ENCODE data around the gene DNAH1.
"Not testable (repeated sequence)": the region's sequence is repeated elsewhere in the genome, so short reads cannot be mapped to it uniquely, and the experiment has no call there.

The DNAH1 gene

DNA sequence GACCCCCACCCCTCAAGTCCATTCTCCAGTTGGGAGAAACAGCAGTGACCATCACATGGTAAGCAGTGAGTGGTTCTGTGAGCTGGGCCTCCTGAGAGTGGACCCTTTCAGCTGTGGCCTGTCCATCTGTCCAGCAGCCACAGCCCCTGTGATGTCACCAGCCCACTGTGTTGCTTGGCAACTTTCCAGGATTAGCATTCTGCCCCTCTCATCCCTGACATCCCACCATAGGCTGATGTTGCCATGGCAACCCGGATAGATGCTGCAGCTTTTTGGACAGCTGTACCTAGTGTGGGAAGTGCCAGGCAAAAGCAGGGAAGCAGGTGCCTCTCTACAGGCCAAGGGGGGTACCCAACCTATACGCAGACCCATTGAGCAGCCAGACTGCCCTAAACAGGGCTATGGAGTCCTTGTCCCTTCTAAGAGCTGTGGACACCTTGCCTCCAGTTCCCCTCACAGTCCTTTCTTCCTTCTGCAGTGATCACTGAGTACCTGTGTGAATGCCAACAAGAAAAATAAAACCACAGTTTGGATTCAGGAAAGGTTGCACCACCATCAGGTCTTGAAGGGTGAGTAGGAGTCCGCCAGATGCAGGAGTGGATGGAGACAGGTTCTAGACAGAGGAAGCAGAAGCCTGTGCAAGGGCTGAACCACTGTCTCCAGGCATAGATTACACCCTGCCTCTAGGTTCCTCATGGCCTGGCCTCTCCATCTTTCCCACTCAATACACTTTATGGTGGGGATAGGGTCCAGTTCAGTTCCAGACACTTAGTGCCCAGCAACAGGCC lies at the start of gene DNAH1:
Gene DNAH1 (plus strand): TSS at position 343 of the 788 bp plus-strand sequence. CDS start 6,124 bp downstream, outside the sequence.
- no peak for DNase-seq

DNA sequence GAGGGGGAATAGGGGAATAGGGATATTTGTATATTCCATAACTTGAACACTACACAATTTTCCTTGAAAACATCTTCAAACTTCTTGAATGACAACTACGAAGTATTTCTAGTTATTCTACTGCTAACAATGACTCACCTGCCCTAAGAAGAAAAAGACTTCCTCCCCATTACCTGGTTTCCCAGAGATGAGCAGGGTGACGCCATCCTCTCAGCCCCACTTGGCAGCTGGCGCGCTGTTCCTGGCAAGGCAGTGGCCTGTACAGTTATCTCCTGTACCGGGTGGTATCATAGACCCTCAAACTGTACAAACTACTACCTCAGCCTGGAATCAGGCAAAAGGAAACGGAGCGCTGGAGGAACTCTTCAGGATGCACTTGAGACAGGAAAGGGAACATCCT lies 48.1 kb upstream of the DNAH1 start:
- DNase-seq = no peak

DNA sequence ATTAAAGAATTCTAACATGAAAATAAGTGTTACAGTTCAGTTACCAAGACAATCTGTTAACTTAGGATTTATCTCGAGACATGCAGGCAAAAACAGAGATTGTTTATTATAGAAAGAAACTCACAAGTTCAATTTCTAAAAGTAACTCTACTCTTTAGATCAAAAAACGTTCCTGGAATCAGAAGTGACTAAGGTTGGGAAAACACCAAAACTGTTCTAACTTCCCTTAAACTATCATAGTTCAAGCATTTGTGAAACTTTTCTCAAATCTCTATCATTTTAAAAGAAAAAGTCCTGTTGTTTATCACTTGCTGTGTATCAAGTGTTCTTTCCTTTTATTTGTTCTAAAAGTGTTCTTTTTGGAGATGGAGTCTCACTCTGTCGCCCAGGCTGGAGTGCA lies 46.3 kb upstream of the DNAH1 start:
- no peak for DNase-seq

GRCh38 chr3:52270252-52270754 lies 45.8 kb upstream of the DNAH1 start:
- no peak for DNase-seq

- not testable (repeated sequence) for DNase-seq
These were observed 43.9 kb upstream of the DNAH1 start for GRCh38 chr3:52272172-52272571.

- no peak for DNase-seq
These were observed 43.3 kb upstream of the DNAH1 start for GRCh38 chr3:52272831-52273230.

- not testable (repeated sequence) for DNase-seq
These were observed 41.3 kb upstream of the DNAH1 start for GRCh38 chr3:52274781-52275180.

DNA sequence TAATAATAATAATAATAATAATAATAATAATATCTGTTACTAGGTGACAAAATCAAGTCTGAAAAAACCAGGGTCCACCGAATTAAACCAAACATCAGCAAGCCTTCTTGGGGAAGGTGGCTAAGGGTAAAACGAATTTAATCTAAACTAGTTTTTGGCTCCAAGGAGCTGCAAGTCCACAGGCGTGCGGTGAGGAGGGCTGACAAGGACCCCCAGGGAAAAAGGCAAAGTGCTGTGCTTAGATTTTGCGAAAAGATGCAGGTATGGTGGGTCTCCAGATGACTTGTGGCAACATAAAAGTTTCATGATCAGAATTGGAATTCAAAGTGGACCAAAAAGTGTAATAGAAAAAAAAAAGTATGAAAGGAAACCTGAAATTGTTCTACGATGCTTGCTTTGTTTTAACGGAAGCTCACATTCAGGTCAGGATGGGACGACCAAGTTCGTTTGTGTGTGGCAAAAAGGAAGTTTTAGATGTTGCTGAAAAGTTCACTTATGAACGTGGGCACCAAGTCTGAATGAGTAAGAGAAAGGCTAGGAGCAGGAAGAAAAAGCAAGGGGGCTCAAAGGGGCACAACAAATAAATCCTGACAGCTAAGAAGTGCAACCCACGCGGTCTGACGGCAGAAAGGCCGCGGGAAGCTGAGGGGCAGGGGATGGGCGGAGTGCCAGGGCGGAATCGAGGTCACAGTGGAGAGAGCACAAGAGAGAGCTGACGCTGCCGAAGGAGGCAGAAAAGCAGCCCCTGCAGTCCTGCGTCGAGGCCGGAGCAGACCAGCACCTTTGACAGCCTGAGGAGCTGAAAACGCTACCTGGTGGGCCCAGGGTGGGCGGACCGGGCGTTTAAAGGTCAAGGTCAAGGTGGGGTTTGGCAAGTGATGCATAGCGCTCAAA lies 38.8 kb upstream of the DNAH1 start:
- peak; percentile 43 for DNase-seq

GRCh38 chr3:52277972-52278509 lies 38.1 kb upstream of the DNAH1 start:
- DNase-seq = no peak

- peak; percentile 84 for DNase-seq
These were observed 37.5 kb upstream of the DNAH1 start, which contains the start of gene WDR82 for GRCh38 chr3:52278510-52279069. WDR82 (minus strand) TSS chr3:52278649; CDS start chr3:52278361, 288 bp downstream.

DNA sequence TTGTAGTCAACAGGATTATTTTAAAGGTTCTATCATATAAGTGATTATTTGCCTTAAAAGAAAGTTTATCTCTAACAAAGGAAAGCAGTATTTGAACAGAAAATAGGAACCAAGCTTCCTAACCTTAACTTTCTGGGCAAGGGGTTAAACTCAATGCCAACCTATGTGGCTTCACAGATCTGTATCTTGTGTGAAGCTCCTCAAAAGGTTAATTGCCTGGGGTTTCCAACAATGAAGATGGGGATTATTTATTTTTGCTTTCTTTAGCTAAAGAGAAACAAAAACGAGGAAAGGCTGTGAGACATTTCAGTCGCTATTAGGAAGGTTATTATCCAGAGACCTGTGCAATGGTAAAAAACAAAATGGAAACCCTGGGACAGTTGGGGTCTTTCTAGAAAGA lies 36.5 kb upstream of the DNAH1 start:
- no peak for DNase-seq

DNA sequence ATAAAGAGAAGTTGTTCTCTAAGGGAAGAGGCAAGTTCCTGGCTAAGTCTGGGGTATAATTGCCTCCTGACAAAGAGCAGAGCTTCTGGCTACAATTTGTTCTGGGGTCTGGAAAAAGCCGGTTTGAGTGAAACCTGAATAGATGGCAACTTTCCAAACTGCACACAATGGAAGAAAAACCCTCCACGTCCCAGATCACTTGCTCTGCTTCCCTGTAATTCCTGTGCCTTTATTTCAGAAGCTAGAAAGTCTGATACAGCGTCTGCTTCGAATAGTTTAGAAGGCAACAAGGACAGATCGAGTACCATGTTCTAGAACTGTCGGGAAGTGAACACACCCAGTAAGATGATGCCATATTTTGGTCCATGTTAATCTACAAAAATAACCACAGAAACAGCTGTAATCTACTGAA lies 36.1 kb upstream of the DNAH1 start:
- peak; percentile 50 for DNase-seq

DNA sequence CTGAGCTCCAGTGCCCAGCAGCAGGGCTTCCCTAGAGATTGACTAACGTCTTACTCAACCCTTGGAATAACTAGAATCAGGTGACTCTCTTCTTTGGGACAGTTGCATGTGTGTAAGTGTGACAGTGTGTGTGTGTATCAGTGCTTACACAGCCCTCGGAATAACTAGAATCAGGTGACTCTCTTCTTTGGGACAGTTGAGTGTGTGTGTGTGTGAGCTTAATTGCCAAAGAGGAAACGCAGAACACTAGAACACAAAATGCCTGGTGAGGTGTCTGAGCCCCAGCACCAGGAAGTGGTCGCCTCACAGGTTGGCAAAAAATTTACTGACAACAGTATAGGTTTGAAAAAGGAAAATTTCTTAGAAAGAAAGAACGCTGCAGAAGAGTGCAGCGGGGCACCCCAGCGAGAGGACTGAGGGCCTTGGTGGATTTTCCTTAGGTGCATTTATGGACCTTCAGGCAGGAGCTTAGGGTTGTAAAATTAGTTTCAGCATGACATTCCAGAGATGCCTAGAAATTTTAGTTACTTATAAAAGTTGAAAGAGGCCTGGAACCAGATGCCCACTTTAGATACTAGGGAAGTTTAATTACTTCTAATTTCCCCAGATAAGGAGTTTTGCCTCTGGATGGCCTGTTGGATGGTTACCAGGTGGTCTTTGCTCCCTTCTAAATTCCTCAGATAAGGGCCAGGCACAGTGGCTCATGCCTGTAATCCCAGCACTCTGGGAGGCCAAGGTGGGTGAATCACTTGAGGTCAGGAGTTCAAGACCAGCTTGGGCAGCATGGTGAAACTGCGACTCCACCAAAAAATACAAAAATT lies 33.9 kb upstream of the DNAH1 start:
- DNase-seq = no peak

DNA sequence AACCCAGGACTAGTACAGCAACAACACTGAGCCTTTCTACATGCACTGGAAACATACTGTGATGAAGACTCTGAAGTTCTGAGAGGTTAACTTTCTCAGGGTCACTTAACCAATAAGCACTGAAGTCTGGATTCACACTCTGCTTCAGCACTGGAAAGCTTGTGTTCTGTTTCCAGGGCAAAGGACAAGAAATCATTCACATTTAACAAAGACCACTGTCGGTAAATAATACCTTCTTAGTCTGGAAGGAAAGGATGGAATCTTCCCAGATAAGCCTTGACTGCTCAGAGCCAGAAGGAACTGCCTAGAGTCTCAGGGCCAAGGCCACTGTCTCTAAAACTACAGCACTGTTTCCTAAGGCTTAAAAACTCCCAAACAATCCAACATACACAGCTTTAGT lies 32.8 kb upstream of the DNAH1 start:
- no peak for DNase-seq

DNA sequence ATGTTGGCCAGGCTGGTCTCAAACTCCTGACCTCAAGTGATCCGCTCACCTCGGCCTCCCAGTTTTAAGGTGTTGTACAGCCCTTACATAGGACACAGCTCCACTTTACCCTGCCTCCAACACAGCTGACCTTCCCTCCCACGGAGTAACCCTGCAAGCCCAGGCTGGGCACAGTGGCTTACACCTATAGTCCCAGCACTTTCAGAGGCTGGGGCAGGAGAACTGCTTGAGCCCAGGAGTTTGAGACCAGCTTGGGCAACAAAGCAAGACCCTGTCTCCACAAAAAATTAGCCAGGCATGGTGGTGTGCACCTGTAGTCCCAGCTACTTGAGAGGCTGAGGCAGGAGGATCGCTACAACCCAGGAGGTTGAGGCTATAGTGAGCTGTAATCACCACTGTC lies 32.1 kb upstream of the DNAH1 start:
- DNase-seq = not testable (repeated sequence)

GRCh38 chr3:52286777-52287110 lies 29.4 kb upstream of the DNAH1 start:
- DNase-seq = no peak

DNA sequence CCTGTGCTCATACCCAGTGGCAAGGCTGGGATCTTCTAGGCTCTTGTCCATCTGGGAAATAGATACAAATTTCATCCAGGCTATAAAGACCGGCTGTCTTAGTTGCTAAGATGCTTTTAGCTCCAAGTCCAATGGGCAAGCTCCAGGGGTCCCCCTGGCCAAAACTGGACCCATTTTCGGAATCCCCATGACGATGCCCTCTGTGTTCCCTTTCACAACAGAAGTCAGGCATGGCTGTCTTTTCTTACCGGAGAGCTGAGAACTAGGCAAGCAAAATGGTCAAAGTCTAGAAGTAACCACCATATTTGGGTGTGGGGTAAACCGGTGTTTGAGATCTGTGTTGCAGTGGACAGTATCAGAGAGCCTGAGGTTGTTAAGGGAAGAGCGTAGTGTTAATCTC lies 27.4 kb upstream of the DNAH1 start:
- DNase-seq = no peak

GRCh38 chr3:52289338-52289746 lies 26.8 kb upstream of the DNAH1 start:
- no peak for DNase-seq

DNA sequence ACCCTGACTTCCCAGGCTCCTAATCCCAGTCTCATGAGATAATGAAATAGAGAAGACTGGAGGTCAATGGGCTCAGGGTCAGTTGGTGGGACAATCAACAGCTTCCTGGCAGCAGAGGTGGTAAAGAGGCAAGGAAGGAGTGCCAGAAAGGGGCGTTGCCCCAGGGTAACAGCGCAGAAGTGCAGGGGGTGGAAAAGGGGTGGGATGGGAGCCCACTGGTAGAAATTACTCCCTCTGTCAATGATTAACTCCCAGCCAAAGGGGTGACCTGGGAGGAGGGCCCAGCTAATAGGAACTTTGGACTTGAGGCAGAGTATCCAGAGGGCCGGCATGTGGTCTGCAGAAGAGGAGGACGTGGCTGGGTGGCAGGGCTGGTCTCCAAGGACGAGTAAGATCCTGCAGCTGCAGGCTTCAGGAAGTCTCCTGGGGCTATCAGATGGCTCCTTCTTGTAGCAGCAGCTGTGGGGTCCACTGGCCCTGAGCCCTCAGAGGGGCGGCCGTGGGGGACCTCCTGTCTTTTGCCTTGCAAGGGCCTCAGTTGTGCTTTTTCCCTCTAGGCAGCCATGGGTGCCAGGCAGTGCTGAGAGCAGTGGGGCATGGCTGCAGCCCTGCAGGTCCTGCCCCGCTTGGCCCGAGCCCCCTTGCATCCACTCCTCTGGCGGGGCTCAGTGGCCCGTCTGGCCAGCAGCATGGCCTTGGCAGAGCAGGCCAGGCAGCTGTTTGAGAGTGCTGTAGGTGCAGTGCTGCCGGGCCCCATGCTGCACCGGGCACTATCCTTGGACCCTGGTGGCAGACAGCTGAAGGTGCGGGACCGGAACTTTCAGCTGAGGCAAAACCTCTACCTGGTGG lies 26.1 kb upstream of the DNAH1 start:
- DNase-seq = no peak

DNA sequence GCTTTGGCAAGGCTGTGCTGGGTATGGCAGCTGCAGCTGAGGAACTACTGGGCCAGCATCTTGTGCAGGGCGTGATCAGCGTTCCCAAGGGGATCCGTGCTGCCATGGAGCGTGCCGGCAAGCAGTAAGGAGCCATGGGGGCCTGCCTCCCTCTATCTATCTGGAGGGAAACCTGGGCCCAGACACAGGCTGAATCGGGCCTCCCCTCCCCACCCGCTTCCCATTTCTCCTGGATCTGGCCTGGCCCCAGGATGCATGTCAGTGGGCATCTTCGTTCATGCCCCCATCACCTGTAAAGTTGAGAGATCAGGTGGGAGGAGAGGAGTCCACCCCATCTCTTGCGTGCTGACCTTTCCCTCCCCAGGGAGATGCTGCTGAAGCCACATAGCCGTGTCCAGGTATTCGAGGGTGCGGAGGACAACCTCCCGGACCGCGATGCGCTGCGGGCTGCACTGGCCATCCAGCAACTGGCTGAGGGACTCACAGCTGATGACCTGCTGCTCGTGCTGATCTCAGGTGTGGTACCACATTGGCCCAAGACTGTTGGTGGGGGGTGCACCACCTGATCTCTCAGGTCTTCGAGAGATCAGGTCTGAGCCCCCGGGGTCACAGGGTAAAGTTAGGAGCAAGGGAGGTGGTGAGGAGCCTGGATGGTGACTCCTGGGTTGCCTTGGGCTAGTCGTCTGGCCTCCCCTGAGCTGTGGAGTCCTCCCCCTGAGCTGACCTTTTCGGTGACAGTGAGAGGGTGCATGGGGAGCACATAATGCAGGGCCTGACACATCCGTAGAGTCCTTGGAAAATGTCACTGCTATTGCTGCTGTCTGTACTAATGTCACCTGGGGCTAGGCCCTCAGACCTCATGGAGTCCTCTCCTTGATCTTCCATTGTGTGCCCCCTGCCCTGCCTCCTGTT lies 25.3 kb upstream of the DNAH1 start:
- DNase-seq = no peak

All from NCI-H1092 (cell line).